SJSA1 (cell line): Measurements from ENCODE around the gene TOP3B. TPM values are rescaled to one million over a fixed set of nuclear protein-coding genes. Genes with fewer than 3 reads are reported as not detected.

Experiments used
- DNase-seq, 2 experiments: peaks; one replicate each; pipeline ENCODE4 v3.0.0-alpha.2; 2015 to 2020; ENCODE audit warnings: low spot score in 2 of 2, low read depth in 1 of 2
- H3K27ac ChIP-seq: fragments of 250-450 bp; sonication (Bioruptor Pico); 2 replicates; pipeline ENCODE4 v1.5.1; 2020; ENCODE audit warnings: mild to moderate bottlenecking, moderate library complexity
- H3K27me3 ChIP-seq: fragments of 250-450 bp; sonication (Bioruptor Pico); replicated peaks from 2 replicates; pipeline ENCODE4 v1.5.1; 2020; ENCODE audit warnings: mild to moderate bottlenecking, moderate library complexity
- H3K36me3 ChIP-seq: fragments of 250-450 bp; sonication (Bioruptor Pico); 2 replicates; pipeline ENCODE4 v1.5.1; 2020; ENCODE audit warnings: mild to moderate bottlenecking
- H3K4me1 ChIP-seq: fragments of 250-450 bp; sonication (Bioruptor Pico); replicated peaks from 2 replicates; pipeline ENCODE4 v1.6.1; 2021; ENCODE audit warnings: mild to moderate bottlenecking
- H3K4me3 ChIP-seq: fragments of 250-450 bp; sonication (Bioruptor Pico); 2 replicates; pipeline ENCODE4 v1.5.1; 2020; ENCODE audit warnings: mild to moderate bottlenecking
- H3K9me3 ChIP-seq: fragments of 250-450 bp; sonication (Bioruptor Pico); replicated peaks from 2 replicates; pipeline ENCODE4 v1.5.1; 2020; ENCODE audit warnings: mild to moderate bottlenecking
- total RNA-seq: library from RNA; depleted of rRNA; stranded (reverse); fragments of >200 nt; shearing (Covaris generic); gene quantifications from 2 replicates; pipeline ENCODE4 v1.2.3, GENCODE V29; 2014

The TOP3B gene
- total RNA-seq, 1 experiment from 2014 or later: 34.3 TPM

- no peak overlapping the region for H3K4me3 ChIP-seq
- no peaks in the 10 kb centered on the region for H3K27me3 ChIP-seq
- H3K27ac ChIP-seq: no peak overlapping the region
- DNase-seq: no peak
- no peaks in the 10 kb centered on the region for H3K9me3 ChIP-seq
- H3K4me1 ChIP-seq: peaks cover 9% of the 10 kb centered on the region
- peaks cover 20% of the 10 kb centered on the region for H3K36me3 ChIP-seq
Measured at GRCh38 chr22:21980547-21980946, 2.0 kb downstream of the TOP3B start.

- no peak for DNase-seq
- Histone ChIP-seq H3K36me3 (peaks cover 38% of the 10 kb centered on the region), H3K4me1 (peaks cover 9% of the 10 kb centered on the region), H3K27ac (no peak overlapping the region), H3K27me3 (no peaks in the 10 kb centered on the region), H3K4me3 (no peak overlapping the region), H3K9me3 (no peaks in the 10 kb centered on the region)
Measured at GRCh38 chr22:21978564-21979386, 3.8 kb downstream of the TOP3B start.

- DNase-seq: no peak
- Histone ChIP-seq H3K9me3 (no peaks in the 10 kb centered on the region), H3K27me3 (no peaks in the 10 kb centered on the region), H3K27ac (no peak overlapping the region), H3K4me1 (peaks cover 9% of the 10 kb centered on the region), H3K36me3 (peaks cover 48% of the 10 kb centered on the region), H3K4me3 (no peak overlapping the region)
Measured at GRCh38 chr22:21977814-21978213, 4.8 kb downstream of the TOP3B start.

- H3K27ac ChIP-seq: no peak overlapping the region
- H3K36me3 ChIP-seq: peaks cover 58% of the 10 kb centered on the region
- no peaks in the 10 kb centered on the region for H3K27me3 ChIP-seq
- H3K9me3 ChIP-seq: no peaks in the 10 kb centered on the region
- no peak overlapping the region for H3K4me3 ChIP-seq
- no peaks in the 10 kb centered on the region for H3K4me1 ChIP-seq
- no peak for DNase-seq
Measured at GRCh38 chr22:21975854-21976345, 6.7 kb downstream of the TOP3B start.

- no peak overlapping the region for H3K27ac ChIP-seq
- no peaks in the 10 kb centered on the region for H3K27me3 ChIP-seq
- H3K36me3 ChIP-seq: peaks cover 64% of the 10 kb centered on the region
- no peaks in the 10 kb centered on the region for H3K9me3 ChIP-seq
- H3K4me1 ChIP-seq: no peaks in the 10 kb centered on the region
- H3K4me3 ChIP-seq: no peak overlapping the region
- no peak for DNase-seq
Measured at GRCh38 chr22:21975273-21975672, 7.3 kb downstream of the TOP3B start.

- no peaks in the 10 kb centered on the region for H3K27me3 ChIP-seq
- H3K4me1 ChIP-seq: no peaks in the 10 kb centered on the region
- H3K9me3 ChIP-seq: no peaks in the 10 kb centered on the region
- peaks cover 74% of the 10 kb centered on the region for H3K36me3 ChIP-seq
- no peak for DNase-seq
- no peak overlapping the region for H3K4me3 ChIP-seq
- H3K27ac ChIP-seq: no peak overlapping the region
Measured at GRCh38 chr22:21974058-21974649, 8.4 kb downstream of the TOP3B start.

- Histone ChIP-seq H3K36me3 (peaks cover 87% of the 10 kb centered on the region), H3K9me3 (no peaks in the 10 kb centered on the region), H3K27ac (no peak overlapping the region), H3K27me3 (no peaks in the 10 kb centered on the region), H3K4me1 (no peaks in the 10 kb centered on the region), H3K4me3 (no peak overlapping the region)
- DNase-seq: no peak
Measured at GRCh38 chr22:21972806-21973205, 9.8 kb downstream of the TOP3B start.

- Histone ChIP-seq H3K9me3 (no peaks in the 10 kb centered on the region), H3K36me3 (peaks cover 92% of the 10 kb centered on the region), H3K27me3 (no peaks in the 10 kb centered on the region), H3K4me1 (no peaks in the 10 kb centered on the region), H3K4me3 (no peak overlapping the region), H3K27ac (no peak overlapping the region)
- peak in 1 of 2 experiments; percentile 31 for DNase-seq
Measured at GRCh38 chr22:21972293-21972779, 10.3 kb downstream of the TOP3B start.

- H3K4me3 ChIP-seq: no peak overlapping the region
- no peak overlapping the region for H3K27ac ChIP-seq
- no peak for DNase-seq
- H3K27me3 ChIP-seq: no peaks in the 10 kb centered on the region
- H3K4me1 ChIP-seq: no peaks in the 10 kb centered on the region
- no peaks in the 10 kb centered on the region for H3K9me3 ChIP-seq
- peaks cover 97% of the 10 kb centered on the region for H3K36me3 ChIP-seq
Measured at GRCh38 chr22:21971858-21972275, 10.7 kb downstream of the TOP3B start.

- Histone ChIP-seq H3K27me3 (no peaks in the 10 kb centered on the region), H3K4me3 (no peak overlapping the region), H3K4me1 (no peaks in the 10 kb centered on the region), H3K27ac (no peak overlapping the region), H3K36me3 (peaks cover 99% of the 10 kb centered on the region), H3K9me3 (no peaks in the 10 kb centered on the region)
- DNase-seq: no peak
Measured at GRCh38 chr22:21970800-21971617, 11.6 kb downstream of the TOP3B start.

- Histone ChIP-seq H3K27ac (no peak overlapping the region), H3K4me1 (no peaks in the 10 kb centered on the region), H3K27me3 (no peaks in the 10 kb centered on the region), H3K36me3 (peaks cover 94% of the 10 kb centered on the region), H3K9me3 (no peaks in the 10 kb centered on the region), H3K4me3 (no peak overlapping the region)
- no peak for DNase-seq
Measured at GRCh38 chr22:21970037-21970799, 12.4 kb downstream of the TOP3B start.

GRCh38 chr22:21968452-21969129 is 14.0 kb downstream of the TOP3B start:
- Histone ChIP-seq H3K9me3 (no peaks in the 10 kb centered on the region), H3K27me3 (no peaks in the 10 kb centered on the region), H3K27ac (no peak overlapping the region), H3K4me1 (no peaks in the 10 kb centered on the region), H3K36me3 (peaks cover 94% of the 10 kb centered on the region), H3K4me3 (no peak overlapping the region)
- DNase-seq: no peak
